ENCODE measurements around the gene TLR9.

- TF ChIP-seq, protein P1, sequence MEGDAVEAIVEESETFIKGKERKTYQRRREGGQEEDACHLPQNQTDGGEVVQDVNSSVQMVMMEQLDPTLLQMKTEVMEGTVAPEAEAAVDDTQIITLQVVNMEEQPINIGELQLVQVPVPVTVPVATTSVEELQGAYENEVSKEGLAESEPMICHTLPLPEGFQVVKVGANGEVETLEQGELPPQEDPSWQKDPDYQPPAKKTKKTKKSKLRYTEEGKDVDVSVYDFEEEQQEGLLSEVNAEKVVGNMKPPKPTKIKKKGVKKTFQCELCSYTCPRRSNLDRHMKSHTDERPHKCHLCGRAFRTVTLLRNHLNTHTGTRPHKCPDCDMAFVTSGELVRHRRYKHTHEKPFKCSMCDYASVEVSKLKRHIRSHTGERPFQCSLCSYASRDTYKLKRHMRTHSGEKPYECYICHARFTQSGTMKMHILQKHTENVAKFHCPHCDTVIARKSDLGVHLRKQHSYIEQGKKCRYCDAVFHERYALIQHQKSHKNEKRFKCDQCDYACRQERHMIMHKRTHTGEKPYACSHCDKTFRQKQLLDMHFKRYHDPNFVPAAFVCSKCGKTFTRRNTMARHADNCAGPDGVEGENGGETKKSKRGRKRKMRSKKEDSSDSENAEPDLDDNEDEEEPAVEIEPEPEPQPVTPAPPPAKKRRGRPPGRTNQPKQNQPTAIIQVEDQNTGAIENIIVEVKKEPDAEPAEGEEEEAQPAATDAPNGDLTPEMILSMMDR (IDR thresholded peaks at IDR 0.05): no peak
- TF ChIP-seq POLR2AphosphoS5 (IDR thresholded peaks at IDR 0.05): no peak
Observed at GRCh38 chr3:52203701-52204100, 21.7 kb downstream of the TLR9 start.
